ENCODE measurements around the gene RELB. TPM values are rescaled to one million over a fixed set of nuclear protein-coding genes. Genes with fewer than 3 reads are reported as not detected.
"Not testable (repeated sequence)": the region's sequence is repeated elsewhere in the genome, so short reads cannot be mapped to it uniquely, and the experiment has no call there.

The RELB gene
- total RNA-seq, 2 donors from 2014 or later: 11.0 to 13.0 TPM

GRCh38 chr19:44968118-44968517 lies 33.1 kb upstream of the RELB start:
- H3K4me3 ChIP-seq: no peak overlapping the region
- no peak for DNase-seq (ENCODE audit: low spot score)
- WGBS: 90% methylated on average over 5 of the region's 5 CpGs
- no peak overlapping the region for H3K27ac ChIP-seq
- no peaks in the 10 kb centered on the region for H3K9me3 ChIP-seq
- H3K4me1 ChIP-seq (replicated peaks): no peaks in the 10 kb centered on the region
- intact Hi-C loops (cut with DNase I): no loop called here
- no peak for TF ChIP-seq POLR2A (IDR thresholded peaks at IDR 0.05)
- TF ChIP-seq CTCF (IDR thresholded peaks at IDR 0.05): no peak
- TF ChIP-seq POLR2AphosphoS5 (IDR thresholded peaks at IDR 0.05): no peak
- no peaks in the 10 kb centered on the region for H3K36me3 ChIP-seq
- H3K27me3 ChIP-seq (replicated peaks; ENCODE audit: insufficient read depth): no peaks in the 10 kb centered on the region

- DNase-seq (ENCODE audit: low spot score): no peak
- TF ChIP-seq POLR2A (IDR thresholded peaks at IDR 0.05) (no peak), POLR2AphosphoS5 (IDR thresholded peaks at IDR 0.05) (no peak), CTCF (IDR thresholded peaks at IDR 0.05) (no peak)
- intact Hi-C loops (cut with DNase I): no loop called here
- no peaks in the 10 kb centered on the region for H3K27me3 ChIP-seq (replicated peaks; ENCODE audit: insufficient read depth)
- no peaks in the 10 kb centered on the region for H3K9me3 ChIP-seq
- H3K27ac ChIP-seq: no peak overlapping the region
- no peaks in the 10 kb centered on the region for H3K4me1 ChIP-seq (replicated peaks)
- H3K36me3 ChIP-seq: no peaks in the 10 kb centered on the region
- 90% methylated on average over 4 of the region's 4 CpGs for WGBS
- H3K4me3 ChIP-seq: no peak overlapping the region
Measured at GRCh38 chr19:44968670-44969069, 32.6 kb upstream of the RELB start.

GRCh38 chr19:44969437-44969836 lies 31.8 kb upstream of the RELB start:
- H3K36me3 ChIP-seq: peaks cover 4 to 5% of the 10 kb centered on the region in 2 donors
- TF ChIP-seq POLR2AphosphoS5 (IDR thresholded peaks at IDR 0.05): no peak
- no peak for TF ChIP-seq POLR2A (IDR thresholded peaks at IDR 0.05)
- no peak for TF ChIP-seq CTCF (IDR thresholded peaks at IDR 0.05)
- intact Hi-C loops (cut with DNase I): no loop called here
- WGBS: over 99% methylated on average over 5 of the region's 5 CpGs
- no peaks in the 10 kb centered on the region for H3K27me3 ChIP-seq (replicated peaks; ENCODE audit: insufficient read depth)
- no peaks in the 10 kb centered on the region for H3K4me1 ChIP-seq (replicated peaks)
- no peak for DNase-seq (ENCODE audit: low spot score)
- H3K27ac ChIP-seq: no peak overlapping the region
- no peak overlapping the region for H3K4me3 ChIP-seq
- no peaks in the 10 kb centered on the region for H3K9me3 ChIP-seq

GRCh38 chr19:44971451-44971850 lies 29.8 kb upstream of the RELB start:
- intact Hi-C loops (cut with DNase I); H3K27ac ChIP-seq; H3K4me3 ChIP-seq; H3K27me3 ChIP-seq (replicated peaks; ENCODE audit: insufficient read depth); DNase-seq (ENCODE audit: low spot score); H3K9me3 ChIP-seq; H3K4me1 ChIP-seq (replicated peaks): not testable (repeated sequence)
- 92% methylated on average over 6 of the region's 6 CpGs for WGBS
- H3K36me3 ChIP-seq: peaks cover 6 to 23% of the 10 kb centered on the region in 2 donors

GRCh38 chr19:44972802-44973201 lies 28.5 kb upstream of the RELB start:
- WGBS: 96% methylated on average over 13 of the region's 13 CpGs
- Histone ChIP-seq H3K27ac (no peak overlapping the region), H3K4me3 (no peak overlapping the region), H3K27me3 (replicated peaks; ENCODE audit: insufficient read depth) (no peaks in the 10 kb centered on the region), H3K36me3 (peaks cover 14 to 23% of the 10 kb centered on the region in 2 donors), H3K4me1 (replicated peaks) (no peaks in the 10 kb centered on the region), H3K9me3 (no peaks in the 10 kb centered on the region)
- no peak for DNase-seq (ENCODE audit: low spot score)
- intact Hi-C loops (cut with DNase I): no loop called here
- TF ChIP-seq POLR2A (IDR thresholded peaks at IDR 0.05) (no peak), CTCF (IDR thresholded peaks at IDR 0.05) (no peak), POLR2AphosphoS5 (IDR thresholded peaks at IDR 0.05) (no peak)

Measured in prostate gland (tissue), 2 donors.